ENCODE results near the gene ALG2.

DNA sequence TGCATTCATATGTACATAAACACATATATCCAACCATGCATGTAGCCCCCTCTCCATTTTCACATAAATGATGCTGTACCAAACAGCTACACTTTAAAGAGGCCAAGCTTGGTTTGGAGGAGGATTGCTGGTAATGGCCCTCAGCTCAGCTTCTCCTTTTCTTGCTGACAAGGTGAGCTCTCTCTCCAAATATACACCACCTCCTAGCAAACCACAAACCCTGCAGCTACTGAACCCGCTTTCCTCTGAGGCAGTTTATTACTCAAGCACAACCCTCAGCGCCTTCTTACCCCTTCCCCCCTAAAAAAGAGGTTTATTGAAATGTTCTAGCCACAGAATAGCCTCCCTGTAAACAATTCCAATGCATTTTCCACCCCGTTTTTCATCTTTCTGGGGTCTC, 54.0 kb downstream of the ALG2 start:
- TF ChIP-seq FOXA1 (IDR thresholded peaks at IDR 0.05) (no peak), GABPA (IDR thresholded peaks at IDR 0.05 in 1 of 2, conservative IDR thresholded peaks at IDR 0.05 in 1 of 2) (no peak), YY1 (IDR thresholded peaks at IDR 0.05) (no peak), MAX (IDR thresholded peaks at IDR 0.05) (no peak), RAD21 (IDR thresholded peaks at IDR 0.05) (no peak), NR2F2 (IDR thresholded peaks at IDR 0.05) (no peak)
- TF ChIP-seq, protein P1, sequence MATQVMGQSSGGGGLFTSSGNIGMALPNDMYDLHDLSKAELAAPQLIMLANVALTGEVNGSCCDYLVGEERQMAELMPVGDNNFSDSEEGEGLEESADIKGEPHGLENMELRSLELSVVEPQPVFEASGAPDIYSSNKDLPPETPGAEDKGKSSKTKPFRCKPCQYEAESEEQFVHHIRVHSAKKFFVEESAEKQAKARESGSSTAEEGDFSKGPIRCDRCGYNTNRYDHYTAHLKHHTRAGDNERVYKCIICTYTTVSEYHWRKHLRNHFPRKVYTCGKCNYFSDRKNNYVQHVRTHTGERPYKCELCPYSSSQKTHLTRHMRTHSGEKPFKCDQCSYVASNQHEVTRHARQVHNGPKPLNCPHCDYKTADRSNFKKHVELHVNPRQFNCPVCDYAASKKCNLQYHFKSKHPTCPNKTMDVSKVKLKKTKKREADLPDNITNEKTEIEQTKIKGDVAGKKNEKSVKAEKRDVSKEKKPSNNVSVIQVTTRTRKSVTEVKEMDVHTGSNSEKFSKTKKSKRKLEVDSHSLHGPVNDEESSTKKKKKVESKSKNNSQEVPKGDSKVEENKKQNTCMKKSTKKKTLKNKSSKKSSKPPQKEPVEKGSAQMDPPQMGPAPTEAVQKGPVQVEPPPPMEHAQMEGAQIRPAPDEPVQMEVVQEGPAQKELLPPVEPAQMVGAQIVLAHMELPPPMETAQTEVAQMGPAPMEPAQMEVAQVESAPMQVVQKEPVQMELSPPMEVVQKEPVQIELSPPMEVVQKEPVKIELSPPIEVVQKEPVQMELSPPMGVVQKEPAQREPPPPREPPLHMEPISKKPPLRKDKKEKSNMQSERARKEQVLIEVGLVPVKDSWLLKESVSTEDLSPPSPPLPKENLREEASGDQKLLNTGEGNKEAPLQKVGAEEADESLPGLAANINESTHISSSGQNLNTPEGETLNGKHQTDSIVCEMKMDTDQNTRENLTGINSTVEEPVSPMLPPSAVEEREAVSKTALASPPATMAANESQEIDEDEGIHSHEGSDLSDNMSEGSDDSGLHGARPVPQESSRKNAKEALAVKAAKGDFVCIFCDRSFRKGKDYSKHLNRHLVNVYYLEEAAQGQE (IDR thresholded peaks at IDR 0.05) = no peak
- TF ChIP-seq, protein P2, sequence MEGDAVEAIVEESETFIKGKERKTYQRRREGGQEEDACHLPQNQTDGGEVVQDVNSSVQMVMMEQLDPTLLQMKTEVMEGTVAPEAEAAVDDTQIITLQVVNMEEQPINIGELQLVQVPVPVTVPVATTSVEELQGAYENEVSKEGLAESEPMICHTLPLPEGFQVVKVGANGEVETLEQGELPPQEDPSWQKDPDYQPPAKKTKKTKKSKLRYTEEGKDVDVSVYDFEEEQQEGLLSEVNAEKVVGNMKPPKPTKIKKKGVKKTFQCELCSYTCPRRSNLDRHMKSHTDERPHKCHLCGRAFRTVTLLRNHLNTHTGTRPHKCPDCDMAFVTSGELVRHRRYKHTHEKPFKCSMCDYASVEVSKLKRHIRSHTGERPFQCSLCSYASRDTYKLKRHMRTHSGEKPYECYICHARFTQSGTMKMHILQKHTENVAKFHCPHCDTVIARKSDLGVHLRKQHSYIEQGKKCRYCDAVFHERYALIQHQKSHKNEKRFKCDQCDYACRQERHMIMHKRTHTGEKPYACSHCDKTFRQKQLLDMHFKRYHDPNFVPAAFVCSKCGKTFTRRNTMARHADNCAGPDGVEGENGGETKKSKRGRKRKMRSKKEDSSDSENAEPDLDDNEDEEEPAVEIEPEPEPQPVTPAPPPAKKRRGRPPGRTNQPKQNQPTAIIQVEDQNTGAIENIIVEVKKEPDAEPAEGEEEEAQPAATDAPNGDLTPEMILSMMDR (IDR thresholded peaks at IDR 0.05; ENCODE audit: low read depth, low read length, missing input control) = no peak

Data from liver (tissue), 3 donors.